NCI-H526 treated with DMSO at 0.1 percent for 48 hours (cell line): ENCODE measurements around the gene ENDOV.
A peak's percentile ranks its signal among the peaks of the same experiment; 100 is the strongest.

Source experiments
- DNase-seq: peaks from one replicate; lab custom pipeline; 2025; lab: John Stamatoyannopoulos, UW

ENDOV gene

GRCh38 chr17:80414803-80415625 is at the start of gene ENDOV:
TSS of gene ENDOV (plus strand) at chr17:80415167. CDS start at chr17:80415195, 28 bp downstream.
- peak; percentile 90 for DNase-seq

GRCh38 chr17:80365983-80366382 is 49.0 kb upstream of the ENDOV start:
- DNase-seq = no peak

- no peak for DNase-seq
These were observed 47.5 kb upstream of the ENDOV start for GRCh38 chr17:80367503-80367902.

GRCh38 chr17:80371196-80371595 is 43.8 kb upstream of the ENDOV start:
- DNase-seq = no peak

GRCh38 chr17:80372456-80372855 is 42.5 kb upstream of the ENDOV start:
- no peak for DNase-seq

GRCh38 chr17:80372922-80373570 is 41.9 kb upstream of the ENDOV start:
- DNase-seq = no peak

- no peak for DNase-seq
These were observed 40.8 kb upstream of the ENDOV start for GRCh38 chr17:80374039-80374731.

- DNase-seq = no peak
These were observed 40.0 kb upstream of the ENDOV start for GRCh38 chr17:80374732-80375585.

GRCh38 chr17:80376531-80376930 is 38.4 kb upstream of the ENDOV start:
- DNase-seq = no peak

GRCh38 chr17:80377798-80378197 is 37.2 kb upstream of the ENDOV start:
- DNase-seq = no peak

GRCh38 chr17:80379348-80379747 is 35.6 kb upstream of the ENDOV start:
- DNase-seq = no peak

- no peak for DNase-seq
These were observed 34.9 kb upstream of the ENDOV start for GRCh38 chr17:80380068-80380467.

GRCh38 chr17:80380555-80381002 is 34.4 kb upstream of the ENDOV start:
- no peak for DNase-seq

- no peak for DNase-seq
These were observed 33.5 kb upstream of the ENDOV start for GRCh38 chr17:80381416-80381923.

GRCh38 chr17:80382446-80382845 is 32.5 kb upstream of the ENDOV start:
- no peak for DNase-seq

- no peak for DNase-seq
These were observed 32.0 kb upstream of the ENDOV start for GRCh38 chr17:80382956-80383355.

- DNase-seq = no peak
These were observed 30.6 kb upstream of the ENDOV start for GRCh38 chr17:80384078-80384960.

- DNase-seq = no peak
These were observed 29.9 kb upstream of the ENDOV start for GRCh38 chr17:80385046-80385445.

GRCh38 chr17:80386341-80386740 is 28.6 kb upstream of the ENDOV start:
- no peak for DNase-seq

GRCh38 chr17:80387071-80387470 is 27.9 kb upstream of the ENDOV start:
- DNase-seq = no peak

- DNase-seq = no peak
These were observed 26.8 kb upstream of the ENDOV start for GRCh38 chr17:80388175-80388574.
